Measurements from ENCODE around the gene HES4. TPM values are rescaled to one million over a fixed set of nuclear protein-coding genes. Genes with fewer than 3 reads are reported as not detected.

HES4 gene
- total and polyA plus RNA-seq, 2 of the 13 experiments (the other 11 are each of a cell fraction or from before 2014, with no cell fraction given) = 8.8 to 10.6 TPM

GRCh38 chr1:975896-976683 is 23.8 kb downstream of the HES4 start (continued):
- no peak for TF ChIP-seq DNMT1 (CRISPR knock-in tag; IDR thresholded peaks at IDR 0.05)
- TF ChIP-seq JUND (CRISPR knock-in tag; IDR thresholded peaks at IDR 0.05) = no peak
- no peak for TF ChIP-seq ZBTB33 (CRISPR knock-in tag; IDR thresholded peaks at IDR 0.05)
- TF ChIP-seq YEATS2 (CRISPR knock-in tag; IDR thresholded peaks at IDR 0.05; ENCODE audit: borderline replicate concordance) = no peak
- 0 out of 2 replicates have a peak, but pooled peaks have one; percentile 35 for TF ChIP-seq IRF9 (CRISPR knock-in tag; IDR thresholded peaks at IDR 0.05; ENCODE audit: borderline replicate concordance)
- no peak for TF ChIP-seq ZKSCAN1 (IDR thresholded peaks at IDR 0.05; ENCODE audit: low read length)
- TF ChIP-seq FUBP1 (CRISPR knock-in tag; IDR thresholded peaks at IDR 0.05; ENCODE audit: borderline replicate concordance) = no peak
- no peak for TF ChIP-seq HOXD1 (CRISPR knock-in tag; IDR thresholded peaks at IDR 0.05)
- TF ChIP-seq ZBED4 (CRISPR knock-in tag; IDR thresholded peaks at IDR 0.05; ENCODE audit: borderline replicate concordance) = no peak
- no peak for TF ChIP-seq MED13 (CRISPR knock-in tag; IDR thresholded peaks at IDR 0.05)
- TF ChIP-seq ZBTB38 (CRISPR knock-in tag; IDR thresholded peaks at IDR 0.05) = no peak
- no peak for TF ChIP-seq SALL2 (CRISPR knock-in tag; IDR thresholded peaks at IDR 0.05)
- no peak for TF ChIP-seq MED8 (CRISPR knock-in tag; IDR thresholded peaks at IDR 0.05; ENCODE audit: insufficient replicate concordance)
- no peak for TF ChIP-seq ZNF468 (CRISPR knock-in tag; IDR thresholded peaks at IDR 0.05)
- no peak for TF ChIP-seq RAD51 (IDR thresholded peaks at IDR 0.05; ENCODE audit: borderline replicate concordance)
- TF ChIP-seq ZSCAN25 (CRISPR knock-in tag; IDR thresholded peaks at IDR 0.05) = no peak
- no peak for TF ChIP-seq NR1H2 (CRISPR knock-in tag; IDR thresholded peaks at IDR 0.05; ENCODE audit: borderline replicate concordance, low read depth)
- no peak for TF ChIP-seq ETV6 (CRISPR knock-in tag; conservative IDR thresholded peaks at IDR 0.05)
- TF ChIP-seq GPBP1L1 (CRISPR knock-in tag; IDR thresholded peaks at IDR 0.05) = no peak
- no peak for TF ChIP-seq ATAD3A (CRISPR knock-in tag; IDR thresholded peaks at IDR 0.05)

Measured in HepG2 (cell line).